Fibroblast of peridontal ligament (primary cell): ENCODE data around the gene FOLR1.
"Not testable (repeated sequence)": the region's sequence is repeated elsewhere in the genome, so short reads cannot be mapped to it uniquely, and the experiment has no call there.

ENCODE experiments used
- DNase-seq: peaks from one replicate; pipeline ENCODE4 v3.0.0-alpha.2; 2010; ENCODE audit errors: extremely low read depth

Gene FOLR1

GRCh38 chr11:72181553-72181958 is 10.4 kb upstream of the FOLR1 start:
- not testable (repeated sequence) for DNase-seq

GRCh38 chr11:72188267-72188666 is 3.7 kb upstream of the FOLR1 start:
- no peak for DNase-seq

- peak; percentile 58 for DNase-seq
Observed at GRCh38 chr11:72189455-72190250, 2.3 kb upstream of the FOLR1 start.

- no peak for DNase-seq
Observed at GRCh38 chr11:72190631-72191071, 1.3 kb upstream of the FOLR1 start.

- no peak for DNase-seq
Observed at GRCh38 chr11:72195518-72196270, 3.8 kb downstream of the FOLR1 start.

GRCh38 chr11:72201445-72201844 is 9.5 kb downstream of the FOLR1 start:
- not testable (repeated sequence) for DNase-seq

GRCh38 chr11:72202571-72202970 is 10.6 kb downstream of the FOLR1 start:
- DNase-seq: no peak

GRCh38 chr11:72203163-72203562 is 11.2 kb downstream of the FOLR1 start:
- no peak for DNase-seq

- no peak for DNase-seq
Observed at GRCh38 chr11:72204886-72205285, 12.9 kb downstream of the FOLR1 start.

- not testable (repeated sequence) for DNase-seq
Observed at GRCh38 chr11:72206794-72207193, 14.9 kb downstream of the FOLR1 start.

GRCh38 chr11:72208281-72208680 is 16.3 kb downstream of the FOLR1 start:
- no peak for DNase-seq

- DNase-seq: no peak
Observed at GRCh38 chr11:72209101-72209500, 17.2 kb downstream of the FOLR1 start.

- no peak for DNase-seq
Observed at GRCh38 chr11:72216638-72217037, 24.7 kb downstream of the FOLR1 start, which contains the start of gene FOLR2. Gene FOLR2, plus strand, starts transcription at chr11:72216794. Its CDS starts 1,791 bp downstream, at chr11:72218585.

GRCh38 chr11:72217841-72218240 is 25.9 kb downstream of the FOLR1 start:
- no peak for DNase-seq

GRCh38 chr11:72218251-72218745 is 26.4 kb downstream of the FOLR1 start:
- DNase-seq: no peak

- no peak for DNase-seq
Observed at GRCh38 chr11:72220696-72221363, 28.9 kb downstream of the FOLR1 start.

- no peak for DNase-seq
Observed at GRCh38 chr11:72221386-72222075, 29.6 kb downstream of the FOLR1 start.

GRCh38 chr11:72222106-72222891 is 30.4 kb downstream of the FOLR1 start:
- no peak for DNase-seq

GRCh38 chr11:72222907-72223614 is 31.1 kb downstream of the FOLR1 start:
- peak; percentile 80 for DNase-seq
